SK-N-SH treated with all-trans-retinoic acid at 6 μM for 48 hours (cell line): ENCODE data around the gene RPS29.

Source experiments
- ATAC-seq: fragments of 200-7000 bp; cut with Tn5 transposase; 3 replicates; pipeline ENCODE4 v1.9.1; 2020; ENCODE audit warnings: mild to moderate bottlenecking, moderate library complexity
- ARNTL ChIP-seq: fragments of 450-650 bp; formaldehyde crosslinking; IDR thresholded peaks from 2 replicates; pipeline ENCODE4 v1.5.0; 2020; ENCODE audit warnings: low read depth, mild to moderate bottlenecking, moderate library complexity, borderline replicate concordance
- BACH2 ChIP-seq: fragments of 250-450 bp; sonication (Bioruptor Pico); IDR thresholded peaks from 2 replicates; pipeline ENCODE4 v1.9.0; 2021; ENCODE audit warnings: mild to moderate bottlenecking, borderline replicate concordance
- CSDC2 ChIP-seq: fragments of 250-450 bp; sonication (Bioruptor Pico); IDR thresholded peaks from 2 replicates; pipeline ENCODE4 v1.5.0; 2020; ENCODE audit warnings: mild to moderate bottlenecking, moderate library complexity
- CSRNP3 ChIP-seq: fragments of 250-450 bp; sonication (Bioruptor Pico); IDR thresholded peaks from 2 replicates; pipeline ENCODE4 v1.5.1; 2021; ENCODE audit warnings: mild to moderate bottlenecking, moderate library complexity
- ESRRG ChIP-seq: fragments of 250-450 bp; sonication (Bioruptor Pico); IDR thresholded peaks from 2 replicates; pipeline ENCODE4 v1.6.1; 2021; ENCODE audit warnings: mild to moderate bottlenecking
- GLIS3 ChIP-seq: fragments of 250-450 bp; sonication (Bioruptor Pico); IDR thresholded peaks from 2 replicates; pipeline ENCODE4 v1.5.0; 2020; ENCODE audit warnings: mild to moderate bottlenecking, moderate library complexity
- ISL1 ChIP-seq: fragments of 250-450 bp; sonication (Bioruptor Pico); IDR thresholded peaks from 2 replicates; pipeline ENCODE4 v2.1.2; 2022; ENCODE audit warnings: mild to moderate bottlenecking, moderate library complexity
- OSR1 ChIP-seq: fragments of 250-450 bp; sonication (Bioruptor Pico); IDR thresholded peaks from 2 replicates; pipeline ENCODE4 v1.8.0; 2022; ENCODE audit warnings: moderate library complexity, mild to moderate bottlenecking, inconsistent platforms
- POU6F1 ChIP-seq: fragments of 250-450 bp; sonication (Bioruptor Pico); IDR thresholded peaks from 2 replicates; pipeline ENCODE4 v1.8.0; 2021; ENCODE audit warnings: low read depth, mild to moderate bottlenecking, moderate library complexity, borderline replicate concordance
- RARB ChIP-seq: fragments of 250-450 bp; sonication (Bioruptor Pico); IDR thresholded peaks from 2 replicates; pipeline ENCODE4 v1.8.0; 2021; ENCODE audit warnings: mild to moderate bottlenecking, moderate library complexity
- SNAI2 ChIP-seq: fragments of 250-450 bp; sonication (Bioruptor Pico); IDR thresholded peaks from 2 replicates; pipeline ENCODE4 v1.5.0; 2020; ENCODE audit warnings: mild to moderate bottlenecking, moderate library complexity
- TOX ChIP-seq: fragments of 250-450 bp; sonication (Bioruptor Pico); IDR thresholded peaks from 2 replicates; pipeline ENCODE4 v1.8.0; 2021; ENCODE audit warnings: mild to moderate bottlenecking, moderate library complexity, borderline replicate concordance
- ZC3H10 ChIP-seq: fragments of 250-450 bp; sonication (Bioruptor Pico); IDR thresholded peaks from 2 replicates; pipeline ENCODE4 v1.5.1; 2021; ENCODE audit warnings: mild to moderate bottlenecking, moderate library complexity
- ZFP3 ChIP-seq: fragments of 250-450 bp; sonication (Bioruptor Pico); IDR thresholded peaks from 2 replicates; pipeline ENCODE4 v1.5.0; 2020; ENCODE audit warnings: mild to moderate bottlenecking, moderate library complexity
- ZFP30 ChIP-seq: fragments of 450-650 bp; formaldehyde crosslinking; IDR thresholded peaks from 2 replicates; pipeline ENCODE4 v1.5.0; 2022; ENCODE audit warnings: mild to moderate bottlenecking, moderate library complexity
- ZNF565 ChIP-seq: fragments of 450-650 bp; formaldehyde crosslinking; conservative IDR thresholded peaks from 2 replicates; pipeline ENCODE4 v1.5.0; 2020; ENCODE audit warnings: low read depth, mild to moderate bottlenecking, moderate library complexity
- ZNF70 ChIP-seq: fragments of 450-650 bp; formaldehyde crosslinking; IDR thresholded peaks from 2 replicates; pipeline ENCODE4 v1.5.0; 2020; ENCODE audit warnings: mild to moderate bottlenecking, moderate library complexity
- ZNF8 ChIP-seq: fragments of 450-650 bp; formaldehyde crosslinking; IDR thresholded peaks from 2 replicates; pipeline ENCODE4 v1.5.0; 2020; ENCODE audit warnings: mild to moderate bottlenecking, moderate library complexity
- TF ChIP-seq, protein P1 (sequence below): fragments of 250-450 bp; sonication (Bioruptor Pico); IDR thresholded peaks from 2 replicates; pipeline ENCODE4 v1.8.0; 2020; ENCODE audit warnings: mild to moderate bottlenecking, moderate library complexity, borderline replicate concordance
- TF ChIP-seq, protein P2 (sequence below): fragments of 250-450 bp; sonication (Bioruptor Pico); IDR thresholded peaks from 2 replicates; pipeline ENCODE4 v1.5.0; 2020; ENCODE audit warnings: mild to moderate bottlenecking, moderate library complexity
- TF ChIP-seq, protein P3 (sequence below): fragments of 250-450 bp; sonication (Bioruptor Pico); IDR thresholded peaks from 2 replicates; pipeline ENCODE4 v1.5.1; 2020; ENCODE audit warnings: low read depth, mild to moderate bottlenecking, moderate library complexity

RPS29 gene

DNA sequence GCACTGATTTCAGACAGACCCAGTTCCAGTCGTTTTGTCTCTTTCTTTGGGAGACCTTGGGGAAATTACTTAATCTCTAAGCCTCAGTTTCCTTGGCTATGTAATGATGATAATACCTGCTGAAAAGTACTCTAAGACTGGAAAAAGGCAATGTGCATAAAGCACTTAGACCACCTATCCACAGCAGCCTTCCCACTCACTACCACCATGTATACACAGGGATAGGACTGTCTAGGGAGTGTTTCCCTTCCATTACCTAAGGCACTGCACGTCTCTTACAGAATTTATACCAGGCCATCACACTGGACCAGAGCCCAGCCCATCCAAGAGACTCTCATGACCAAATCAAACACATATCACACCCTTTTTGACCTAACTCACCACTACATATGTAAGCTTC is 6.3 kb downstream of the RPS29 start:
- TF ChIP-seq, protein P1, sequence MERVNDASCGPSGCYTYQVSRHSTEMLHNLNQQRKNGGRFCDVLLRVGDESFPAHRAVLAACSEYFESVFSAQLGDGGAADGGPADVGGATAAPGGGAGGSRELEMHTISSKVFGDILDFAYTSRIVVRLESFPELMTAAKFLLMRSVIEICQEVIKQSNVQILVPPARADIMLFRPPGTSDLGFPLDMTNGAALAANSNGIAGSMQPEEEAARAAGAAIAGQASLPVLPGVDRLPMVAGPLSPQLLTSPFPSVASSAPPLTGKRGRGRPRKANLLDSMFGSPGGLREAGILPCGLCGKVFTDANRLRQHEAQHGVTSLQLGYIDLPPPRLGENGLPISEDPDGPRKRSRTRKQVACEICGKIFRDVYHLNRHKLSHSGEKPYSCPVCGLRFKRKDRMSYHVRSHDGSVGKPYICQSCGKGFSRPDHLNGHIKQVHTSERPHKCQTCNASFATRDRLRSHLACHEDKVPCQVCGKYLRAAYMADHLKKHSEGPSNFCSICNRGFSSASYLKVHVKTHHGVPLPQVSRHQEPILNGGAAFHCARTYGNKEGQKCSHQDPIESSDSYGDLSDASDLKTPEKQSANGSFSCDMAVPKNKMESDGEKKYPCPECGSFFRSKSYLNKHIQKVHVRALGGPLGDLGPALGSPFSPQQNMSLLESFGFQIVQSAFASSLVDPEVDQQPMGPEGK (CRISPR knock-in tag): no peak
- TF ChIP-seq ZNF70 (CRISPR knock-in tag) (no peak), ZNF8 (no peak)
- peak; percentile 29; the same call in 2 of the 3 replicates for ATAC-seq

DNA sequence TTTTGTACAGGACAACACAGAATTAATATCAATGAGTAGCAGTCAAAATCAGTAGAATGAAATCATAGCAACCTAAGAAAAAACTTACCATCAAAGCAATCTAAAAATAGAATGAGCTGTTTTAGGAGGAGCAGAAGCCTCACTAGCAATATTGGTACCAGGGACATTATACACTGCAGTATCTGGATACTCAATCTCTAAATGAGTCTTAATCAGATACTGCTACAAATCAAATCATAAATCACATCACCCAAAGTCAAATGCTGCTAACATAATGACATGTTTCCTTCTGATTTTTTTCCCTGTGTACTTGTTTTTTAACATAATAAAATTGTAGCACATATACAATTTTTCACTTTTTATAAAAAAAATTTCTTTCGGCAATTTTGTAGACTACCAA is 8.0 kb downstream of the RPS29 start:
- TF ChIP-seq ZFP3 (CRISPR knock-in tag): no peak
- TF ChIP-seq ESRRG (CRISPR knock-in tag): no peak
- no peak for TF ChIP-seq ZNF70 (CRISPR knock-in tag)
- no peak for TF ChIP-seq ZNF8
- TF ChIP-seq CSDC2: no peak
- TF ChIP-seq ZC3H10 (CRISPR knock-in tag): no peak
- TF ChIP-seq TOX: no peak
- TF ChIP-seq OSR1 (CRISPR knock-in tag): no peak
- TF ChIP-seq, protein P2, sequence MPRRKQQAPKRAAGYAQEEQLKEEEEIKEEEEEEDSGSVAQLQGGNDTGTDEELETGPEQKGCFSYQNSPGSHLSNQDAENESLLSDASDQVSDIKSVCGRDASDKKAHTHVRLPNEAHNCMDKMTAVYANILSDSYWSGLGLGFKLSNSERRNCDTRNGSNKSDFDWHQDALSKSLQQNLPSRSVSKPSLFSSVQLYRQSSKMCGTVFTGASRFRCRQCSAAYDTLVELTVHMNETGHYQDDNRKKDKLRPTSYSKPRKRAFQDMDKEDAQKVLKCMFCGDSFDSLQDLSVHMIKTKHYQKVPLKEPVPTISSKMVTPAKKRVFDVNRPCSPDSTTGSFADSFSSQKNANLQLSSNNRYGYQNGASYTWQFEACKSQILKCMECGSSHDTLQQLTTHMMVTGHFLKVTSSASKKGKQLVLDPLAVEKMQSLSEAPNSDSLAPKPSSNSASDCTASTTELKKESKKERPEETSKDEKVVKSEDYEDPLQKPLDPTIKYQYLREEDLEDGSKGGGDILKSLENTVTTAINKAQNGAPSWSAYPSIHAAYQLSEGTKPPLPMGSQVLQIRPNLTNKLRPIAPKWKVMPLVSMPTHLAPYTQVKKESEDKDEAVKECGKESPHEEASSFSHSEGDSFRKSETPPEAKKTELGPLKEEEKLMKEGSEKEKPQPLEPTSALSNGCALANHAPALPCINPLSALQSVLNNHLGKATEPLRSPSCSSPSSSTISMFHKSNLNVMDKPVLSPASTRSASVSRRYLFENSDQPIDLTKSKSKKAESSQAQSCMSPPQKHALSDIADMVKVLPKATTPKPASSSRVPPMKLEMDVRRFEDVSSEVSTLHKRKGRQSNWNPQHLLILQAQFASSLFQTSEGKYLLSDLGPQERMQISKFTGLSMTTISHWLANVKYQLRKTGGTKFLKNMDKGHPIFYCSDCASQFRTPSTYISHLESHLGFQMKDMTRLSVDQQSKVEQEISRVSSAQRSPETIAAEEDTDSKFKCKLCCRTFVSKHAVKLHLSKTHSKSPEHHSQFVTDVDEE (CRISPR knock-in tag): no peak
- TF ChIP-seq ZFP30 (CRISPR knock-in tag): no peak
- no peak for TF ChIP-seq ZNF565 (CRISPR knock-in tag)
- TF ChIP-seq BACH2 (CRISPR knock-in tag): no peak
- TF ChIP-seq RARB (CRISPR knock-in tag): no peak
- no peak for TF ChIP-seq GLIS3 (CRISPR knock-in tag)
- TF ChIP-seq, protein P3, sequence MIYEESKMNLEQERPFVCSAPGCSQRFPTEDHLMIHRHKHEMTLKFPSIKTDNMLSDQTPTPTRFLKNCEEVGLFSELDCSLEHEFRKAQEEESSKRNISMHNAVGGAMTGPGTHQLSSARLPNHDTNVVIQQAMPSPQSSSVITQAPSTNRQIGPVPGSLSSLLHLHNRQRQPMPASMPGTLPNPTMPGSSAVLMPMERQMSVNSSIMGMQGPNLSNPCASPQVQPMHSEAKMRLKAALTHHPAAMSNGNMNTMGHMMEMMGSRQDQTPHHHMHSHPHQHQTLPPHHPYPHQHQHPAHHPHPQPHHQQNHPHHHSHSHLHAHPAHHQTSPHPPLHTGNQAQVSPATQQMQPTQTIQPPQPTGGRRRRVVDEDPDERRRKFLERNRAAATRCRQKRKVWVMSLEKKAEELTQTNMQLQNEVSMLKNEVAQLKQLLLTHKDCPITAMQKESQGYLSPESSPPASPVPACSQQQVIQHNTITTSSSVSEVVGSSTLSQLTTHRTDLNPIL (CRISPR knock-in tag): no peak
- ATAC-seq: no peak

DNA sequence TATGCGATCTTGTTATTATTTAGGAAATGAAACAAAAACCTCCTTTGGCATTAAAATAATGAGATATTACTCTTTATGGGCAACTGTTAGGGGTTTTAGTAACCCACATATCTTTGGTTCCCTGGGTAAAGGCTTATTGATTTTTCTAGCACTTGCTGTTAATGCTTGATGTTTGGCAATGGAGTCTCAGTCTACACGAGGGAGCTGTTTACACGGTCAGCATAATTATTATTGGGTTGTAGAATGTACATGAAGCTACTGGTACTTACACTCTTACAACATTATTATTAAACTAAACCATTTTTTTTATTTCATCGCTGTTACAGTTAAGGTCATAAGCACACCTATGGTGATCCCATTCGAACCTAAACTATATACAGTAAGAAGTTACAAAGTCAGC is 12.1 kb downstream of the RPS29 start:
- TF ChIP-seq, protein P1 (CRISPR knock-in tag): no peak
- TF ChIP-seq SNAI2 (CRISPR knock-in tag): no peak
- TF ChIP-seq CSRNP3: no peak
- TF ChIP-seq, protein P3 (CRISPR knock-in tag): no peak
- TF ChIP-seq ARNTL (CRISPR knock-in tag): no peak
- no peak for TF ChIP-seq OSR1 (CRISPR knock-in tag)
- no peak for TF ChIP-seq ZFP30 (CRISPR knock-in tag)
- TF ChIP-seq ZNF565 (CRISPR knock-in tag): no peak
- no peak for TF ChIP-seq POU6F1
- no peak for TF ChIP-seq ISL1 (CRISPR knock-in tag)
- TF ChIP-seq, all 23 proteins: peak for 0
- no peak for ATAC-seq
